K562 (cell line): Measurements from ENCODE around the gene MYBPC3. TPM values are rescaled to one million over a fixed set of nuclear protein-coding genes. Genes with fewer than 3 reads are reported as not detected.

Source experiments
- ATAC-seq: fragments of 200-7000 bp; cut with Tn5 transposase; 3 replicates; pipeline ENCODE4 v1.9.1; 2020; ENCODE audit warnings: moderate library complexity
- BruUV-seq: library from RNA; stranded (reverse); fragments of 400-500 nt; replicated peaks from 2 replicates; lab custom pipeline; 2021; lab: Mats Ljungman, UMichigan
- CTCF ChIA-PET: fragments of 300-600 bp; formaldehyde crosslinking; extraction: SDS; loops from one replicate; lab custom pipeline; 2021; ENCODE audit warnings: low intra/inter-chr PET ratio; lab: Yijun Ruan, JAX
- POLR2A ChIA-PET: fragments of 300-600, 350-650 bp; sonication (Branson Sonifier 250); formaldehyde crosslinking; extraction: SDS; loops from one replicate; lab custom pipeline; 2021; ENCODE audit warnings: antibody characterized with exemption, inconsistent platforms; lab: Yijun Ruan, JAX
- DNase-seq, 4 experiments: peaks; one replicate each; pipeline versions ENCODE4 v3.0.0 to v3.0.0-alpha.2; 2011 to 2018; ENCODE audit warnings: low spot score in 3 of 4, mixed read lengths in 3 of 4; ENCODE audit errors: extremely low read depth in 1 of 4
- FAIRE-seq: peaks from 2 replicates; lab custom pipeline; 2011; peaks lifted over from hg19 to GRCh38; lab: Jason Lieb, UNC
- H2AFZ ChIP-seq: 2 replicates; pipeline ENCODE4 v1.6.0; 2011; ENCODE audit warnings: low read depth, low read length, control low read depth, inconsistent platforms
- H3K27ac ChIP-seq: fragments of 200-600 bp; 3 replicates; pipeline ENCODE4 v1.8.0; 2011; ENCODE audit warnings: low read depth, mild to moderate bottlenecking, control low read depth, inconsistent platforms, low read length, moderate library complexity, mixed read lengths; ENCODE audit errors: extremely low read depth
- H3K27me3 ChIP-seq, 2 experiments: fragments of 300-600 bp in 1 of 2; 2 replicates in 1 of 2; 3 replicates in 1 of 2; pipeline versions ENCODE4 v1.6.0 to v1.8.0; 2011; ENCODE audit warnings: inconsistent platforms in 2 of 2, low read length in 2 of 2, mild to moderate bottlenecking in 1 of 2, mixed read lengths in 1 of 2, moderate library complexity in 1 of 2; ENCODE audit not compliant: control insufficient read depth in 2 of 2, insufficient read depth in 2 of 2
- H3K36me3 ChIP-seq: fragments of 300-600 bp; 3 replicates; pipeline ENCODE4 v1.8.0; 2011; ENCODE audit warnings: mild to moderate bottlenecking, low read length, inconsistent platforms; ENCODE audit not compliant: control insufficient read depth, insufficient read depth
- H3K4me1 ChIP-seq, 2 experiments: fragments of 200-600 bp in 1 of 2; replicated peaks in 1 of 2; 2 replicates in 1 of 2; 3 replicates in 1 of 2; pipeline versions ENCODE4 v1.5.1 to v1.8.0; 2011; ENCODE audit warnings: inconsistent platforms in 2 of 2, low read length in 2 of 2, mild to moderate bottlenecking in 1 of 2, mixed read lengths in 1 of 2, moderate library complexity in 1 of 2; ENCODE audit not compliant: control insufficient read depth in 2 of 2, insufficient read depth in 2 of 2
- H3K4me2 ChIP-seq: 2 replicates; pipeline ENCODE4 v1.6.1; 2011; ENCODE audit warnings: low read length, control low read depth, inconsistent platforms, mixed read lengths; ENCODE audit not compliant: insufficient read depth
- H3K4me3 ChIP-seq: fragments of 200-600 bp; sonication (generic), shearing (Covaris generic); 2 replicates; pipeline ENCODE4 v1.5.1; 2016; ENCODE audit warnings: control low read depth, inconsistent platforms
- H3K79me2 ChIP-seq: fragments of 200-600 bp; 3 replicates; pipeline ENCODE4 v1.8.0; 2011; ENCODE audit warnings: low read length, inconsistent platforms; ENCODE audit not compliant: control insufficient read depth, insufficient read depth
- H3K9ac ChIP-seq, 2 experiments: 2 replicates each; pipeline versions ENCODE4 v1.6.0 to v1.6.1; 2011; ENCODE audit warnings: low read depth in 2 of 2, low read length in 2 of 2, control low read depth in 1 of 2, inconsistent platforms in 1 of 2, mild to moderate bottlenecking in 1 of 2, mixed read lengths in 1 of 2; ENCODE audit not compliant: insufficient read depth in 1 of 2
- H3K9me1 ChIP-seq: one replicate; pipeline ENCODE4 v1.6.0; 2011; ENCODE audit warnings: inconsistent platforms, mild to moderate bottlenecking, low read length, moderate library complexity; ENCODE audit not compliant: control insufficient read depth, insufficient read depth
- H3K9me3 ChIP-seq: replicated peaks from 2 replicates; pipeline ENCODE4 v1.5.1; 2011; ENCODE audit warnings: low read depth, low read length, inconsistent platforms; ENCODE audit not compliant: control insufficient read depth, insufficient read depth
- H4K20me1 ChIP-seq: replicated peaks from 2 replicates; pipeline ENCODE4 v1.6.1; 2011; ENCODE audit warnings: low read length, inconsistent platforms, mixed read lengths; ENCODE audit not compliant: control insufficient read depth, insufficient read depth
- CBFA2T3 ChIP-seq: fragments of 450-650 bp; IDR thresholded peaks from 2 replicates; pipeline ENCODE4 v1.6.1; 2017
- CCAR2 ChIP-seq: fragments of 200-400 bp; formaldehyde crosslinking; IDR thresholded peaks from 2 replicates; pipeline ENCODE4 v1.6.1; 2017; ENCODE audit warnings: mild to moderate bottlenecking, low read depth, low read length
- DPF2 ChIP-seq: fragments of 450-650 bp; IDR thresholded peaks from 2 replicates; pipeline ENCODE4 v1.6.1; 2016
- ETV5 ChIP-seq: sonication (generic); formaldehyde crosslinking; IDR thresholded peaks from 2 replicates; pipeline ENCODE4 v1.4.0; 2020; ENCODE audit warnings: low read depth, mild to moderate bottlenecking, missing genetic modification reagents
- PCBP2 ChIP-seq: fragments of 200-400 bp; formaldehyde crosslinking; IDR thresholded peaks from 2 replicates; pipeline ENCODE4 v1.6.1; 2018; ENCODE audit warnings: low read length, low read depth, mild to moderate bottlenecking, moderate library complexity; ENCODE audit not compliant: poor library complexity, severe bottlenecking
- RFX5 ChIP-seq: IDR thresholded peaks from 2 replicates; pipeline ENCODE4 v1.6.1; 2011; ENCODE audit warnings: low read depth, mild to moderate bottlenecking, improper control_type of control experiment, low read length
- SP2 ChIP-seq: IDR thresholded peaks from 2 replicates; pipeline ENCODE4 v1.6.1; 2011; ENCODE audit warnings: mild to moderate bottlenecking, low read depth, low read length, moderate library complexity; ENCODE audit not compliant: poor library complexity, severe bottlenecking; ENCODE audit errors: extremely low read depth
- TBP ChIP-seq: optimal IDR thresholded peaks from 2 replicates; pipeline ENCODE3; 2011; ENCODE audit warnings: low read depth, low read length, improper control_type of control experiment
- WGBS: fragments of 100-300 bp; shearing (Covaris generic); methylation state at CpG from one replicate; pipeline ENCODE4 v1.1.6; 2016; ENCODE audit warnings: low coverage, mixed read lengths; ENCODE audit not compliant: insufficient coverage; ENCODE audit errors: missing lambda C conversion rate; 5-methylcytosine and 5-hydroxymethylcytosine counted together
- in situ Hi-C: fragments of 300-500 bp; cut with MboI; formaldehyde crosslinking; loops from 4 replicates; pipeline ENCODE4 v1.15.0; 2018; ENCODE audit warnings: inconsistent platforms, mixed read lengths
- intact Hi-C: fragments of 100-400 bp; cut with micrococcal nuclease; formaldehyde crosslinking; loops from 2 replicates; pipeline ENCODE4 v1.14.2; 2022
- polyA plus RNA-seq, 8 experiments: library from polyadenylated mRNA; depleted of rRNA in 4 of 8; stranded (reverse) in 5 of 8; unstranded in 3 of 8; fragments of >200 nt; fragmentation: Nextera tagmentation in 2 of 8; fragmentation: Illumina TruSeq in 1 of 8; extraction: Ambion mirVana in 2 of 8; extraction: Trizol in 1 of 8; gene quantifications; 2 replicates each; pipeline versions ENCODE4 v1.2.1 to v1.2.3, GENCODE V29; 2011 to 2014; ENCODE audit warnings: inconsistent platforms in 1 of 8, missing spikeins in 1 of 8
- total RNA-seq, 7 experiments: library from RNA; depleted of rRNA in 6 of 7; stranded (reverse); fragments of >200 nt in 6 of 7; fragmentation: Illumina TruSeq in 2 of 7; extraction: Trizol in 2 of 7; gene quantifications; 2 replicates each; pipeline versions ENCODE4 v1.2.1 to v1.2.3, GENCODE V29; 2011 to 2021; ENCODE audit warnings: low replicate concordance in 1 of 7
- TF ChIP-seq, protein P1 (sequence below): fragments of 200-800 bp; sonication (Bioruptor generic); IDR thresholded peaks from 2 replicates; pipeline ENCODE4 v1.6.1; 2017; ENCODE audit warnings: missing genetic modification characterization, missing compliant biosample characterization
- TF ChIP-seq, protein P2 (sequence below), 3 experiments: fragments of 200-800 bp in 1 of 3; sonication (Bioruptor generic) in 1 of 3; sonication (generic) in 1 of 3; formaldehyde crosslinking in 1 of 3; IDR thresholded peaks; 2 replicates each; pipeline versions ENCODE4 v1.6.1 to v1.8.0; 2016 to 2022; ENCODE audit warnings: mild to moderate bottlenecking in 2 of 3, missing compliant biosample characterization in 2 of 3, missing genetic modification characterization in 2 of 3, missing genetic modification reagents in 1 of 3

MYBPC3 gene
- total and polyA plus RNA-seq, 9 of the 15 experiments (the other 6 are each of a cell fraction or from before 2014, with no cell fraction given), result 0.01 TPM; not detected in 8

DNA sequence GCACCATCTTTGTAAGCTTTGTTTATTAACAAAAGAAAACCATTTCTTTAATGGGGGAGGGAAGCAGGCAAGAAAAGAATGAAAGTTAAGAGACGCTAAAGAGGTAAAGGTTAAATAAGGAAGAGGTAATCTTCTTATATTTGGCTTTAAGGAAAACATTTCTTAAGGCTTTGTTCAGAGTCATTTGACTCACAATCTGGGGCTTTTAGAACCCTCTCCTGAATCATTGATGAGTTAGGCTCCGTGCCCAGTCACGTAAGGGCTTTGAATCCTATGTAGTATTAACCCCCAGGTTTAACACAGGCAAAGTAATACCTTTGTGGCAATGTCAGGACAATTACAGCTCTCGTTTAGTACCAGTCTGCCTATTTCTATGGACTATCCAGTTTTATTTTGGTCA is 56.5 kb downstream of the MYBPC3 start (continued):
- no peak for TF ChIP-seq PCBP2
- TF ChIP-seq, all 486 proteins: peak for 0

DNA sequence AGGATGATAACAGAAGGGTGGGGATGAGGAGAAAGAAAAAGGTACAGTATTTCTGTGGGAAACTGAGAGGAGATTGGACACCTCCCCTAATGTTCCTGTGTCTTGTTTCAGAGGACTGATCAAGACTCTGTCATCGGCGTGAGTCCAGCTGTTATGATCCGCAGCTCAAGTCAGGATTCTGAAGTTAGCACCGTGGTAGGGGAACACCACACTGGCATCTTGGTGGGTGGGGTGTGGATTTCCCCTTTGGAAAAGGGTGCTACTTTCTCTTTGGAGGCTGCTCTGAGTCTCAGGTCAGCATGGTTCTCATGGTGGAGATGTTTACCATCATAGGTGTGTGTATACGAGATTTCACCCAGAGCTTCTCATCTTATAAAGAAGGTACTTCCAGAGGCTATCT is 57.1 kb downstream of the MYBPC3 start:
- no peak overlapping the region for H3K9ac ChIP-seq
- ATAC-seq, result no peak
- H3K9me1 ChIP-seq, result no peaks in the 10 kb centered on the region
- no peak overlapping the region for H3K4me2 ChIP-seq
- no peak overlapping the region for H2AFZ ChIP-seq
- H3K4me3 ChIP-seq, result no peak overlapping the region
- 92% methylated on average over 5 of the region's 5 CpGs for WGBS
- in situ Hi-C loops (no loop called here), intact Hi-C loops (no loop called here)
- TF ChIP-seq, protein P1, sequence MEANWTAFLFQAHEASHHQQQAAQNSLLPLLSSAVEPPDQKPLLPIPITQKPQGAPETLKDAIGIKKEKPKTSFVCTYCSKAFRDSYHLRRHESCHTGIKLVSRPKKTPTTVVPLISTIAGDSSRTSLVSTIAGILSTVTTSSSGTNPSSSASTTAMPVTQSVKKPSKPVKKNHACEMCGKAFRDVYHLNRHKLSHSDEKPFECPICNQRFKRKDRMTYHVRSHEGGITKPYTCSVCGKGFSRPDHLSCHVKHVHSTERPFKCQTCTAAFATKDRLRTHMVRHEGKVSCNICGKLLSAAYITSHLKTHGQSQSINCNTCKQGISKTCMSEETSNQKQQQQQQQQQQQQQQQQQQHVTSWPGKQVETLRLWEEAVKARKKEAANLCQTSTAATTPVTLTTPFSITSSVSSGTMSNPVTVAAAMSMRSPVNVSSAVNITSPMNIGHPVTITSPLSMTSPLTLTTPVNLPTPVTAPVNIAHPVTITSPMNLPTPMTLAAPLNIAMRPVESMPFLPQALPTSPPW (CRISPR knock-in tag), result no peak
- TF ChIP-seq DPF2, result no peak
- TF ChIP-seq RFX5, result no peak
- no peak for TF ChIP-seq TBP
- TF ChIP-seq, protein P2, sequence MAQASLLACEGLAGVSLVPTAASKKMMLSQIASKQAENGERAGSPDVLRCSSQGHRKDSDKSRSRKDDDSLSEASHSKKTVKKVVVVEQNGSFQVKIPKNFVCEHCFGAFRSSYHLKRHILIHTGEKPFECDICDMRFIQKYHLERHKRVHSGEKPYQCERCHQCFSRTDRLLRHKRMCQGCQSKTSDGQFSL (CRISPR knock-in tag; IDR thresholded peaks at IDR 0.05), result no peak
- TF ChIP-seq, protein P2 (tag; IDR thresholded peaks at IDR 0.05), result no peak
- TF ChIP-seq ETV5, result no peak
- TF ChIP-seq CBFA2T3, result no peak
- TF ChIP-seq CCAR2, result no peak
- no peak for TF ChIP-seq SP2
- no peak overlapping the region for H3K27ac ChIP-seq
- H3K79me2 ChIP-seq, result no peaks in the 10 kb centered on the region
- no peaks in the 10 kb centered on the region for H3K4me1 ChIP-seq
- FAIRE-seq, result no peak
- ChIA-PET POLR2A (interaction anchor here (0.7 to 1.5 kb wide), 8 partner anchors 9 to 379 kb away, joined by 3 to 6 read pairs (median 4); no protein-coding TSS in a partner anchor), CTCF (no interaction called here)
- peaks cover 80% of the 10 kb centered on the region for H3K36me3 ChIP-seq
- no peaks in the 10 kb centered on the region for H4K20me1 ChIP-seq
- no peak for DNase-seq
- H3K27me3 ChIP-seq, result no peaks in the 10 kb centered on the region
- BruUV-seq, result no TSS peak
- no peaks in the 10 kb centered on the region for H3K9me3 ChIP-seq
